NCI-H1694 (cell line): ENCODE measurements around the gene AKAP13.

ENCODE experiments used
- DNase-seq: peaks from one replicate; lab custom pipeline; 2025; lab: John Stamatoyannopoulos, UW

Gene AKAP13

GRCh38 chr15:85386261-85386660 is 5.9 kb downstream of the AKAP13 start:
- no peak for DNase-seq

- no peak for DNase-seq
Measured at GRCh38 chr15:85388566-85389305, 8.3 kb downstream of the AKAP13 start.

- no peak for DNase-seq
Measured at GRCh38 chr15:85389306-85389650, 8.9 kb downstream of the AKAP13 start.

GRCh38 chr15:85389772-85390171 is 9.4 kb downstream of the AKAP13 start:
- DNase-seq: no peak

GRCh38 chr15:85393210-85393609 is 12.8 kb downstream of the AKAP13 start:
- DNase-seq: no peak

GRCh38 chr15:85394554-85395333 is 14.3 kb downstream of the AKAP13 start:
- no peak for DNase-seq

- no peak for DNase-seq
Measured at GRCh38 chr15:85396554-85396953, 16.2 kb downstream of the AKAP13 start.

GRCh38 chr15:85397151-85397550 is 16.7 kb downstream of the AKAP13 start:
- DNase-seq: no peak

GRCh38 chr15:85397926-85398325 is 17.5 kb downstream of the AKAP13 start:
- no peak for DNase-seq

GRCh38 chr15:85398822-85399221 is 18.4 kb downstream of the AKAP13 start:
- DNase-seq: no peak

- no peak for DNase-seq
Measured at GRCh38 chr15:85399627-85400026, 19.2 kb downstream of the AKAP13 start.

- DNase-seq: no peak
Measured at GRCh38 chr15:85400606-85401005, 20.2 kb downstream of the AKAP13 start.

- no peak for DNase-seq
Measured at GRCh38 chr15:85401108-85401774, 20.8 kb downstream of the AKAP13 start.

GRCh38 chr15:85402195-85402881 is 21.9 kb downstream of the AKAP13 start:
- no peak for DNase-seq

- no peak for DNase-seq
Measured at GRCh38 chr15:85403745-85404144, 23.3 kb downstream of the AKAP13 start.

GRCh38 chr15:85404176-85404917 is 23.9 kb downstream of the AKAP13 start:
- no peak for DNase-seq

GRCh38 chr15:85404918-85405866 is 24.8 kb downstream of the AKAP13 start:
- DNase-seq: no peak

- DNase-seq: no peak
Measured at GRCh38 chr15:85406916-85407315, 26.5 kb downstream of the AKAP13 start.

GRCh38 chr15:85407421-85408269 is 27.2 kb downstream of the AKAP13 start:
- DNase-seq: no peak
